Measurements from ENCODE around the gene RPTOR. TPM values are rescaled to one million over a fixed set of nuclear protein-coding genes. Genes with fewer than 3 reads are reported as not detected.

RPTOR gene
- total and polyA plus RNA-seq, 10 of the 15 experiments (the other 5 are each of a cell fraction or from before 2014, with no cell fraction given): 0.18 to 32.1 (median 7.8) TPM

DNA sequence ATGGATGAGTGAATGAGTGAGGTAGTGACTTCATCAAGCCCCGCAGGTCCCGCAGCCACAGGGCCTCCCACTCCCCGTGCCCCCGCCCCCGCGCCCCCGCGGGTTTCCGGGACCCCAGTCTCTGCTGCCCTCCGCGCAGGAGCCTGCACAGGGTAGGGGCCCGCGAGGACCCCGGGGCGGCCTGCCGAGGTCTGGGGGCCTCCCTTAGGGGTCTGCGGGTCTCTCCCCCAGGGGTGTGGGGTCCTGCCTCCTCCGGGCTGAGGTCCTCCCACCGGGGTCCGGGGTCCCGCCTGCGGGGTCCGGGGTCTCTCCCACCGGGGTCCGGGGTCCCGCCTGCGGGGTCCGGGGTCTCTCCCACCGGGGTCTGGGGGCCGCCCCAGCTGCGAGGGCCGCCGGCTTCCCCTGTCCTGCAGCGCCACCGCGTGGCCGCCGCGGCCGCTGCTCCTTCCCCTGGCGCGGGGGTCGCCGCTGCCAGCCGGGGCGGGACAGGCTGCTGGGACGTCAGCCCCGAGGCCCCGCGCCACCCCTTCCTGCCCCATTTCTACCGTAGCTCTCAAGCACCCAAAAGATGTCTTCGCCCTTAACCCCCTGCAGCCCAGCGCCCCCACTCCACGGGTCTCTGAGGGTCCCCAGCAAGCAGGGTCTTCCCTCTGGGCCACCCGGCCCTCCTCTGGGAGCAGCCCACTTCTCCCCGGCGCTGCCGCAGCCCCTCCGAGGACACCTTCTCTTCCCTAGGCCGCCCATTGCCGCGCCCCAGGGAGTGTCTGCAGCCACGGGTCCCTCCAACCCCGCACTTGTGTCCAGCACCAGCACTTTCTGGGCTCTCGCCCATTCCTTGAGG lies 436.6 kb downstream of the RPTOR start (continued):
- TF ChIP-seq NR2F1 (conservative IDR thresholded peaks at IDR 0.05) (peak; percentile 32; the same call in 1 of the 2 replicates), ZNF274 (IDR thresholded peaks at IDR 0.05; ENCODE audit: insufficient read depth, insufficient read length) (no peak), ZNF24 (IDR thresholded peaks at IDR 0.05) (peak; percentile 70), MYC (IDR thresholded peaks at IDR 0.05; ENCODE audit: insufficient read depth, insufficient read length, insufficient replicate concordance, low read length, severe bottlenecking) (no peak), LARP7 (IDR thresholded peaks at IDR 0.05) (0 out of 2 replicates have a peak, but pooled peaks have one; percentile 47), EZH2 (IDR thresholded peaks at IDR 0.05; ENCODE audit: borderline replicate concordance, control insufficient read depth, low read depth, low read length) (no peak), DPF2 (IDR thresholded peaks at IDR 0.05) (peak; percentile 31; the same call in 1 of the 2 replicates), ETV6 (conservative IDR thresholded peaks at IDR 0.05 in 1 of 2, IDR thresholded peaks at IDR 0.05 in 1 of 2; ENCODE audit: borderline replicate concordance in 1 of 2, low read depth in 1 of 2) (no peak)
- TF ChIP-seq, protein P1, sequence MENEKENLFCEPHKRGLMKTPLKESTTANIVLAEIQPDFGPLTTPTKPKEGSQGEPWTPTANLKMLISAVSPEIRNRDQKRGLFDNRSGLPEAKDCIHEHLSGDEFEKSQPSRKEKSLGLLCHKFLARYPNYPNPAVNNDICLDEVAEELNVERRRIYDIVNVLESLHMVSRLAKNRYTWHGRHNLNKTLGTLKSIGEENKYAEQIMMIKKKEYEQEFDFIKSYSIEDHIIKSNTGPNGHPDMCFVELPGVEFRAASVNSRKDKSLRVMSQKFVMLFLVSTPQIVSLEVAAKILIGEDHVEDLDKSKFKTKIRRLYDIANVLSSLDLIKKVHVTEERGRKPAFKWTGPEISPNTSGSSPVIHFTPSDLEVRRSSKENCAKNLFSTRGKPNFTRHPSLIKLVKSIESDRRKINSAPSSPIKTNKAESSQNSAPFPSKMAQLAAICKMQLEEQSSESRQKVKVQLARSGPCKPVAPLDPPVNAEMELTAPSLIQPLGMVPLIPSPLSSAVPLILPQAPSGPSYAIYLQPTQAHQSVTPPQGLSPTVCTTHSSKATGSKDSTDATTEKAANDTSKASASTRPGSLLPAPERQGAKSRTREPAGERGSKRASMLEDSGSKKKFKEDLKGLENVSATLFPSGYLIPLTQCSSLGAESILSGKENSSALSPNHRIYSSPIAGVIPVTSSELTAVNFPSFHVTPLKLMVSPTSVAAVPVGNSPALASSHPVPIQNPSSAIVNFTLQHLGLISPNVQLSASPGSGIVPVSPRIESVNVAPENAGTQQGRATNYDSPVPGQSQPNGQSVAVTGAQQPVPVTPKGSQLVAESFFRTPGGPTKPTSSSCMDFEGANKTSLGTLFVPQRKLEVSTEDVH (IDR thresholded peaks at IDR 0.05; ENCODE audit: low read depth, partially characterized antibody): no peak
- TF ChIP-seq, protein P2, sequence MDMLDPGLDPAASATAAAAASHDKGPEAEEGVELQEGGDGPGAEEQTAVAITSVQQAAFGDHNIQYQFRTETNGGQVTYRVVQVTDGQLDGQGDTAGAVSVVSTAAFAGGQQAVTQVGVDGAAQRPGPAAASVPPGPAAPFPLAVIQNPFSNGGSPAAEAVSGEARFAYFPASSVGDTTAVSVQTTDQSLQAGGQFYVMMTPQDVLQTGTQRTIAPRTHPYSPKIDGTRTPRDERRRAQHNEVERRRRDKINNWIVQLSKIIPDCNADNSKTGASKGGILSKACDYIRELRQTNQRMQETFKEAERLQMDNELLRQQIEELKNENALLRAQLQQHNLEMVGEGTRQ (IDR thresholded peaks at IDR 0.05; ENCODE audit: borderline replicate concordance, low read depth, low read length): no peak
